B cell (primary cell): ENCODE results near the gene PEX14.

Source experiments
- CTCF ChIP-seq: fragments of 200-600 bp; IDR thresholded peaks from one replicate; pipeline ENCODE4 v1.8.0; 2022; ENCODE audit warnings: antibody characterized with exemption, mild to moderate bottlenecking
- EZH2 ChIP-seq: IDR thresholded peaks from 2 replicates; pipeline ENCODE4 v1.6.1; 2012; ENCODE audit warnings: borderline replicate concordance, low read depth, mild to moderate bottlenecking, moderate library complexity, low read length; ENCODE audit not compliant: insufficient read depth, poor library complexity, severe bottlenecking

- TF ChIP-seq EZH2, result no peak
- TF ChIP-seq CTCF, result no peak
These were observed 142.6 kb downstream of the PEX14 start for GRCh38 chr1:10617318-10617717.
